ENCODE measurements around the gene PREPL.
A peak's percentile ranks its signal among the peaks of the same experiment; 100 is the strongest.
"Not testable (repeated sequence)": the region's sequence is repeated elsewhere in the genome, so short reads cannot be mapped to it uniquely, and the experiment has no call there.

PREPL gene

DNA sequence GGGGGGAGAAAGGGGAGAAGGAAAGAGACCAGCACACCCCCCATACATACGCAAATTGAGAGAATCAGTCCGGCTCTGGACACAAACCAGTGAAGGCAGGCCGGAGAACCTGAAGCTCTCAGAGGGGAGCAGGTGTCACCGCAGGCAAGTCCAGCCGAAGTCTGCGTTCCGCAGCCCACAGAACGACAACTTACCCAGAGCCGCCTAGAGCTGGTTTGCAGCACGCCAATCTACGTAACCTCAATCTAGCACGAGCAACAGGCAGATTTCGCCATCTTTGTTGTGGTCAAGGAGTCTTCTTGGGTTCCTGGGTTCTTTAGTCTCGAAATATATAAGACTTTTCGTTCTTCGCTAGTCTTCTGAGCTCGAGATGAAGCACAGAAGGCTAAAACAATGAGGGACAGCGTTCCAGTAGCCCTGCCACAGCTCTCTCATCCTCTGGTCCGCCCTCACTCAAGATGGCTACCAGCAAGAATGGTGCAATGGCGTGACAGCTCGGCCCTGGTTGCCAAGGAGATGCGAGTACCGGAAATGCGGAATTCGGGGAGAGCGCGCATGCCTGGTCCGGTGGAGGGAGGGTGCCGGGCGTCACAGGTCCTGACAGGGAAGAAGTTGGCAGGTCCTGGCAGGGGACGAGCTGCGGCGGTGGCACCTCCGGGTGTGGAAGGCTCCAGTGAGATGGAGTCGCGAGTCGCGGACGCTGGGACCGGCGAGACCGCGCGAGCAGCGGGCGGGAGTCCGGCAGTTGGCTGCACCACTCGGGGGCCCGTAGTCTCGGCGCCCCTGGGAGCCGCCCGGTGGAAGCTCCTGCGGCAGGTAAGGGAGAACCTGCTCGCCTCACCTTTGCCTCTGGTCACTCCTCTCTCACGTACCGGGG lies at the start of gene PREPL, which contains the start of gene CAMKMT:
Gene PREPL, minus strand, starts transcription at position 165 of the 877 bp plus-strand sequence. CDS start 15,152 bp downstream, outside the sequence.
Gene CAMKMT, plus strand, starts transcription at position 618 of the 877 bp plus-strand sequence.
- H3K4me1 ChIP-seq (ENCODE audit: insufficient read depth, low read length) = peaks cover 3% of the 10 kb centered on the region; the same call in 1 of the 2 replicates
- H3K27me3 ChIP-seq (ENCODE audit: insufficient read depth, low read length) = no peaks in the 10 kb centered on the region
- peak within 1 kb of the TSS; percentile 98 for H3K9ac ChIP-seq (ENCODE audit: low read depth, low read length)
- no peaks in the 10 kb centered on the region for H3K36me3 ChIP-seq (ENCODE audit: insufficient read depth, low read depth, low read length)
- peak within 1 kb of the TSS; percentile 99 for H3K27ac ChIP-seq (ENCODE audit: low read length)
- H3K4me3 ChIP-seq (ENCODE audit: low read length) = peak within 1 kb of the TSS; percentile 86
- H3K9me3 ChIP-seq (ENCODE audit: insufficient read depth, low read depth, low read length) = no peaks in the 10 kb centered on the region

DNA sequence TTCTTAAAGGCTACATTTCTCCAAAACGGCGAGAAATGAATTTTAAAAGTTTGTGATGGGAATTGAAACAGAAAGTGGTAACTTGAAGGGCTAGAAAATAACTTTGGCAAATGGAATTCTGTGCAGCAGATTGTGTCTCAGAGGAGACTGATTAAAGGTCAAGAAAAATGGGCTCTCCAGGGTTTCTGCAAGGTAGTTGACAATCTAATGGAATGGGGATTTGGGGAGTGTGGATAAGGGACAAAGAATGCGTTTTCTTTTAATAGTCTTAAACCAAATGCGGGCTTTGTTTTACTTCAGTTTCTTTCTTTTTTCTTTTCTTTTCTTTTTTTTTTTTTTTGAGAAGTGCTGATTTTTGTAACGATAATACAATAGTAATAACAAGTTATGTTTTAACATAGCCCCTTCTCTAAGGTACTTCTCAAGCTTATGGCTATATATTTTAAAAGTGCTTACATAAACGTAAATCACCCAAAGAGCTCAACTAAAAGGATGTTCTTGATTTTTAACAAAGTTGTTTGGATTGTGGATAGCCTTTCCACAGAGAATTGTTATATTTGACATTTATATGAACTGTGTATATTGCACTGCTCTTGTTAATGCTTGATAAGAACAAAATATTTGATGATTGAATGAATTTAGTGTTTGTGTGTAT lies 37.1 kb upstream of the PREPL start:
- no peaks in the 10 kb centered on the region for H3K36me3 ChIP-seq (ENCODE audit: insufficient read depth, low read depth, low read length)
- no peak overlapping the region for H3K9ac ChIP-seq (ENCODE audit: low read depth, low read length)
- H3K27me3 ChIP-seq (ENCODE audit: insufficient read depth, low read length) = no peaks in the 10 kb centered on the region
- H3K4me3 ChIP-seq (ENCODE audit: low read length) = 0 out of 2 replicates have a peak overlapping the region, but pooled peaks have one; percentile 2
- no peak overlapping the region for H3K27ac ChIP-seq (ENCODE audit: low read length)
- no peaks in the 10 kb centered on the region for H3K9me3 ChIP-seq (ENCODE audit: insufficient read depth, low read depth, low read length)
- peaks cover 23% of the 10 kb centered on the region; the same call in 1 of the 2 replicates for H3K4me1 ChIP-seq (ENCODE audit: insufficient read depth, low read length)

DNA sequence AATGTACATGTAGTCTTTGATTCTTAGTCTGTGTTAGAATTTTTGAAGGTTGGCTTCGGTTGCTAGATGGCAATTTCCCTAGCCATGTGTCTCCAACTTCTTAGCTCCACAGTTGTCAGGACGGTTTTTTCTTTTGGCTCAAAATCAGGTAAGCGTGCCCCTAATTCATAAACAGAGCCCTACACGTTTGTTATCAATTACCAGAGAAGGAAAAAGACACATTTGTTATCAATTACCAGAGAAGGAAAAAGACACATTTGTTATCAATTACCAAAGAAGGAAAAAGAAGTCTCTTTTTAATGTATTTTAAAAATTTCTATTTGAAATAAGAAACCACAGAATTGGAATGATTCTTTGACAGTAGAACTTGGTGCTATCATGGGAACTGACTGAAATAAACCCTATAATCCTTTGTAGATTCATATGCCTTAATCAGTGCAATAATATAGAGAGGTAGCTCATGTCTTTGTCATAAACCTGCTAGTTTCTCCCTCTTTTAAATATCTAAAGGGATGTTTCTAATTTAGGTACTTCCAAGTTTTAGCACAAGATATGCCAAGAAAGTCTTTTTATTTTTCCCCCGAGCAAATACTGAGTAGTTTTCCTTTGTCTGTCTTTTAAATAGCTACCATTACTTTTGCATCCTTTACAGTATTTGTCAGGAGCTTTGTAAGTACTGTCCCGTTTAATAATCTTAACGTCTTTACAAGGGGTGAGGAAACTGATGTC lies 36.3 kb upstream of the PREPL start:
- Histone ChIP-seq H3K4me1 (ENCODE audit: insufficient read depth, low read length) (peaks cover 23% of the 10 kb centered on the region; the same call in 1 of the 2 replicates), H3K36me3 (ENCODE audit: insufficient read depth, low read depth, low read length) (no peaks in the 10 kb centered on the region), H3K4me3 (ENCODE audit: low read length) (no peak overlapping the region), H3K27ac (ENCODE audit: low read length) (no peak overlapping the region), H3K27me3 (ENCODE audit: insufficient read depth, low read length) (no peaks in the 10 kb centered on the region), H3K9me3 (ENCODE audit: insufficient read depth, low read depth, low read length) (no peaks in the 10 kb centered on the region), H3K9ac (ENCODE audit: low read depth, low read length) (no peak overlapping the region)

DNA sequence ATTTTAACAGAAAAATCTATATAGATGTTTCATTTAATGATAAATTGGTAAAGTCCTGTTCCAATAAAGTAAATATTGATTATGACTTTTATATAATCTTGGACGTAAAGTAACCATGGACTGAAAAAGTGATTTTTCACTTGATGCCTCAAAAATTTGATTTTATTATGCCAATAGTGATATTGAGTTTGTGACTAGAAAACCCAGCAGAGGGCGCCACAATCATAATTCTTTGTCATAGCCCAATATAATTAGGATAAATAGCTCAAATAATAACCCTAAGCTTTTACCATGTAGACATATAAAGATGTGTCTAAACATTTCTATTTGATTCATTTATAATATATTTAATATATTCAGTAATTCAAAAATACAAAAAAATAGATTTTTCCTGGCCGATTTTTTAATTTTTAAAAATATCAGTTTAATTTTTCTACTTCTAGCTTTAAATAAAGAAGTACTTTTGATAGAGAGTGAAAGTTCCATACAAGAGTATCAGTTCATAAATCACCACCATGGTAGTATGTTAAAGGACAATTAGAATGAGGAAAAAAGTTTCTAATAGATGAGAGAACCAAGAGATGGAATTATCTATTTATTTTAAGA lies 31.1 kb upstream of the PREPL start:
- H3K4me3 ChIP-seq (ENCODE audit: low read length) = no peak overlapping the region
- H3K9ac ChIP-seq (ENCODE audit: low read depth, low read length) = no peak overlapping the region
- H3K27me3 ChIP-seq (ENCODE audit: insufficient read depth, low read length) = no peaks in the 10 kb centered on the region
- no peaks in the 10 kb centered on the region for H3K9me3 ChIP-seq (ENCODE audit: insufficient read depth, low read depth, low read length)
- H3K36me3 ChIP-seq (ENCODE audit: insufficient read depth, low read depth, low read length) = no peaks in the 10 kb centered on the region; the same call in 1 of the 2 replicates
- H3K27ac ChIP-seq (ENCODE audit: low read length) = no peak overlapping the region
- H3K4me1 ChIP-seq (ENCODE audit: insufficient read depth, low read length) = peaks cover 7% of the 10 kb centered on the region; the same call in 1 of the 2 replicates

DNA sequence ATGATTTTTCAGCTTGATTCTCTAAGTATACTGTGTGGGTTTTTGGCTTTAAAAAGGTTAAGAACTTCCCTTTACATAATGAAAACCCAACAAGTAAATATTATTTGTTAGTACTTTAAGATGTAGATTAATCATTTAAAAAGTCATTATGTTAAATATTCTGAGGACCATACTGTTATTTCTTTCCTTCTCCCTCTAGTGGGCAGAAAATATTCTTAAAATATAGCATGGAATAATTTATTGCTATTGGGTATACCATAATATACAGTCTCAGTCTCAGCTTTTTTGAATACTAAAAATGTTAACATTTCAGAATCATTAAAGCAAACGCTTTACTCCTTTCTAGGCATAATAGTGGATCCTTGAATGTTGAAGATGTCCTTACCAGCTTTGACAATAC lies 28.6 kb upstream of the PREPL start:
- peaks cover 3% of the 10 kb centered on the region; the same call in 1 of the 2 replicates for H3K4me1 ChIP-seq (ENCODE audit: insufficient read depth, low read length)
- H3K36me3 ChIP-seq (ENCODE audit: insufficient read depth, low read depth, low read length) = no peaks in the 10 kb centered on the region; the same call in 1 of the 2 replicates
- H3K9ac ChIP-seq (ENCODE audit: low read depth, low read length) = no peak overlapping the region
- H3K27ac ChIP-seq (ENCODE audit: low read length) = no peak overlapping the region
- H3K27me3 ChIP-seq (ENCODE audit: insufficient read depth, low read length) = no peaks in the 10 kb centered on the region
- H3K4me3 ChIP-seq (ENCODE audit: low read length) = no peak overlapping the region
- H3K9me3 ChIP-seq (ENCODE audit: insufficient read depth, low read depth, low read length) = peaks cover under 1% of the 10 kb centered on the region; the same call in 1 of the 2 replicates

DNA sequence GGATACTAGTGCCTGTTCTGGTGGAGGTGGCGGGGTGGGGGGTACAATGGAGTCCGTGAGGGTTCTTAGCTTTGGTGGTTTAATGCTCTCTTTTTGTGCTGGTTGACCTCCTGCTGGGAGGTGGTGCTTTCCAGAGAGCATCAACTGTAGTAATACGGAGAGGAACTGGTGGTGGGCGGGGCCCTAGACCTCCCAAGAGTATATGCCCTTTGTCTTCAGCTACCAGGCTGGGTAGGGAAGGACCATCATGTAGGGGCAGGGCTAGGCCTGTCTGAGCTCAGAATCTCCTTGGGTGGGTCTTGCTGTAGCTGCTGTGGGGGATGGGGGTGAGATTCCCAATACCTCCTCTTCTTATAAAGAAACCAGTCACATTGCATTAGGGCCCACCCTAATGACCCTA lies 27.6 kb upstream of the PREPL start:
- Histone ChIP-seq H3K36me3 (ENCODE audit: insufficient read depth, low read depth, low read length) (no peaks in the 10 kb centered on the region; the same call in 1 of the 2 replicates), H3K4me3 (ENCODE audit: low read length) (no peak overlapping the region), H3K4me1 (ENCODE audit: insufficient read depth, low read length) (peaks cover 3% of the 10 kb centered on the region; the same call in 1 of the 2 replicates)

DNA sequence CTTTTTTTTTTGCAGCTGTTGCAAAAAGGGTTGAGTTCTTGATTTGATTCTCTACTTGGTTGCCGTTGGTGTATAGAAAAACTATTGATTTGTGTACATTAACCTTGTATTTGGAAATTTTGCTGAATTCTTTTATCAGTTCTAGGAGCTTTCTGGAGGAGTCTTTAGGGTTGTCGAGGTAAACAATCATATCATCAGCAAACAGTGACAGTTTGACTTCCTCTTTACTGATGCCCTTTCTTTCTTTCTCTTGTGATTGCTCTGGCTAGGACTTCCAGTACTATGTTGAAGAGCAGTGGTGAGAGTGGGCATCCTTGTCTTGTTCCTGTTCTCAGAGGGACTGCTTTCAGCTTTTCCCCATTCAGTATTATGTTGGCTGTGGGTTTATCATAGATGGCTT lies 23.9 kb upstream of the PREPL start:
- not testable (repeated sequence) for H3K4me1 ChIP-seq (ENCODE audit: insufficient read depth, low read length); H3K9ac ChIP-seq (ENCODE audit: low read depth, low read length); H3K36me3 ChIP-seq (ENCODE audit: insufficient read depth, low read depth, low read length); H3K27ac ChIP-seq (ENCODE audit: low read length); H3K27me3 ChIP-seq (ENCODE audit: insufficient read depth, low read length); H3K4me3 ChIP-seq (ENCODE audit: low read length); H3K9me3 ChIP-seq (ENCODE audit: insufficient read depth, low read depth, low read length)

More for the DNA sequence above, 27.6 kb upstream of the PREPL start:
- Histone ChIP-seq H3K9ac (ENCODE audit: low read depth, low read length) (no peak overlapping the region), H3K27ac (ENCODE audit: low read length) (no peak overlapping the region), H3K9me3 (ENCODE audit: insufficient read depth, low read depth, low read length) (peaks cover 5% of the 10 kb centered on the region; the same call in 1 of the 2 replicates), H3K27me3 (ENCODE audit: insufficient read depth, low read length) (no peaks in the 10 kb centered on the region)

DNA sequence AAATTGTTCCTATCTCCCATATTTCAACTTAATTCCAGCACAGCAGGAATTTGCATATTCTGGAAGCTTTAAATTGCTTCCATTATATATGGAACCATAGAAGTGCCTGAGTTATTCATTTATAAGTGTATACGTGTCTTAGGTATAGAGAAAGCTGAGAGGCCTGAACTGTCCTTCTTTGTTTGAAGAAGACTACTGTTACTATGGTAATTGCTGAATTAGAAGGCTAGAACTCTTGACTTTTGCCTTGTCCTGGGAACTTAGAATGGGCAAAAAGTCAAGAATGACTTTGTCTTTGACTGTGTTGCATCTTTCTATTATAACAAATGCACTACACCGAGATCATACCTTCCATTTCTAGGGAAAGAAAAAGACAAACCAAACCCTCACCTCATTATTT lies 16.2 kb upstream of the PREPL start:
- H3K9ac ChIP-seq (ENCODE audit: low read depth, low read length) = no peak overlapping the region
- no peaks in the 10 kb centered on the region for H3K27me3 ChIP-seq (ENCODE audit: insufficient read depth, low read length)
- no peaks in the 10 kb centered on the region for H3K9me3 ChIP-seq (ENCODE audit: insufficient read depth, low read depth, low read length)
- H3K4me3 ChIP-seq (ENCODE audit: low read length) = no peak overlapping the region
- H3K36me3 ChIP-seq (ENCODE audit: insufficient read depth, low read depth, low read length) = no peaks in the 10 kb centered on the region
- peaks cover 11% of the 10 kb centered on the region; the same call in 1 of the 2 replicates for H3K4me1 ChIP-seq (ENCODE audit: insufficient read depth, low read length)
- no peak overlapping the region for H3K27ac ChIP-seq (ENCODE audit: low read length)

DNA sequence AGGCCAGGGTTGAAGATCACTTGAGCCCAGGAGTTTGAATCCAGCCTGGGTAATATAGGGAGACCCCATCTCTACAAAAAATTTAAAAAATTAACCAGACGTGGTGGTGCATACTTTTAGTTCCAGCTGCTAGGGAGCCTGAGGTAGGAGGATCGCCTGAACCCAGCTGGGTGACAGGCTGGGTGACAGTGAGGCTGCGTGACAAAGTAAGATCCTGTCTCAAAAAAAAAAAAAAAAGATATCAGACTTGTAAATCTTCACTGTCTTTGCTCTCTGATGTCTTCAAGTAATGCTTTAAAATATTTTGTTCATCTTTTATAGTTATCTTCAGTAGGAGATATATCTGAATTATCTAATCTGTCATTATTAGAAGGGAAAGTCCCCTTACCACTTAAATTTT lies 11.0 kb upstream of the PREPL start:
- H3K27me3 ChIP-seq (ENCODE audit: insufficient read depth, low read length) = no peaks in the 10 kb centered on the region
- no peak overlapping the region for H3K27ac ChIP-seq (ENCODE audit: low read length)
- peaks cover 8% of the 10 kb centered on the region; the same call in 1 of the 2 replicates for H3K4me1 ChIP-seq (ENCODE audit: insufficient read depth, low read length)
- H3K4me3 ChIP-seq (ENCODE audit: low read length) = no peak overlapping the region
- H3K9me3 ChIP-seq (ENCODE audit: insufficient read depth, low read depth, low read length) = no peaks in the 10 kb centered on the region
- H3K36me3 ChIP-seq (ENCODE audit: insufficient read depth, low read depth, low read length) = no peaks in the 10 kb centered on the region
- peak overlapping the region; percentile 48; the same call in 1 of the 2 replicates for H3K9ac ChIP-seq (ENCODE audit: low read depth, low read length)

DNA sequence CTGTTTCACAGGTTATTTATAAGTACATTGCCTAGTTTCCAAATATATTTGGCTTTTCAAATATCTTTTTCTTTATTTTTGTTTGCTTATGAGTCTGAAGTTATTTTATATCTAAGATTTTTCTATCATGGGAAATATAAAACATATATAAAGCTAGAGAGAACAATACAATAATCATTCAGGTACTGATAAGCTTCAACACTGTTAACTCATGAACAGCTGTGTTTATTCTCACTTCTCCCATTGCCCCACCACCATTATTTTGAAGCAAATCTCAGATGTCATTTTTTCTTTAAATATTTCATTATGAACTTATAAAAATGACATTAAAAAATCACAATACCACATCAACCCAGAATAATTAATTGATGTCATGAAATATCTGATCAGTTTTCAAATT lies 10.2 kb upstream of the PREPL start:
- no peak overlapping the region for H3K9ac ChIP-seq (ENCODE audit: low read depth, low read length)
- H3K9me3 ChIP-seq (ENCODE audit: insufficient read depth, low read depth, low read length) = no peaks in the 10 kb centered on the region
- peaks cover 8% of the 10 kb centered on the region; the same call in 1 of the 2 replicates for H3K4me1 ChIP-seq (ENCODE audit: insufficient read depth, low read length)
- H3K36me3 ChIP-seq (ENCODE audit: insufficient read depth, low read depth, low read length) = no peaks in the 10 kb centered on the region
- no peak overlapping the region for H3K4me3 ChIP-seq (ENCODE audit: low read length)
- H3K27ac ChIP-seq (ENCODE audit: low read length) = no peak overlapping the region
- no peaks in the 10 kb centered on the region for H3K27me3 ChIP-seq (ENCODE audit: insufficient read depth, low read length)

DNA sequence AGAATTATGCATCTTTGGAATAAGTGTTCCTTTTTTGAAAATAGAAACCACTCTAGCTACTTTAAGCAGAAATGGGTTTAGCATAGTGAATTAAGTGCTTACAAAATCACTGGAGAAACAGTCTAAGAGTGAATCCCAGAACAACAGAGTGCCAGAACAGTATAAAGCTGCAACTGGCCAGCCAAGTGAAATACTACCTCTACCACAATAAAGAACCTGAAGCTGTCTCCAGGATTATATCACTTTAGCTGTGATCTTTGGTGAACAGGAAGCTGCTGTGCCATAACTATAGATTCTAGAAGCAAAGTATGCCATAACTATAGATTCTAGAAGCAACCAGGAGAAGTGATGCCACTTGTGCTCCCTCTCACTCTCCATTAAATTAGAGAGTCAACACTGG lies 8.1 kb upstream of the PREPL start:
- Histone ChIP-seq H3K9me3 (ENCODE audit: insufficient read depth, low read depth, low read length) (no peaks in the 10 kb centered on the region), H3K27ac (ENCODE audit: low read length) (no peak overlapping the region), H3K27me3 (ENCODE audit: insufficient read depth, low read length) (no peaks in the 10 kb centered on the region), H3K4me1 (ENCODE audit: insufficient read depth, low read length) (peaks cover 8% of the 10 kb centered on the region; the same call in 1 of the 2 replicates), H3K4me3 (ENCODE audit: low read length) (no peak overlapping the region), H3K9ac (ENCODE audit: low read depth, low read length) (no peak overlapping the region), H3K36me3 (ENCODE audit: insufficient read depth, low read depth, low read length) (no peaks in the 10 kb centered on the region)

All from iPS-20b (cell line).